ENCODE results near the gene SIN3A. TPM values are rescaled to one million over a fixed set of nuclear protein-coding genes. Genes with fewer than 3 reads are reported as not detected.

Gene SIN3A
- total and polyA plus RNA-seq, 9 of the 15 experiments (the other 6 are each of a cell fraction or from before 2014, with no cell fraction given), result 11.1 to 70.3 (median 25.3) TPM

DNA sequence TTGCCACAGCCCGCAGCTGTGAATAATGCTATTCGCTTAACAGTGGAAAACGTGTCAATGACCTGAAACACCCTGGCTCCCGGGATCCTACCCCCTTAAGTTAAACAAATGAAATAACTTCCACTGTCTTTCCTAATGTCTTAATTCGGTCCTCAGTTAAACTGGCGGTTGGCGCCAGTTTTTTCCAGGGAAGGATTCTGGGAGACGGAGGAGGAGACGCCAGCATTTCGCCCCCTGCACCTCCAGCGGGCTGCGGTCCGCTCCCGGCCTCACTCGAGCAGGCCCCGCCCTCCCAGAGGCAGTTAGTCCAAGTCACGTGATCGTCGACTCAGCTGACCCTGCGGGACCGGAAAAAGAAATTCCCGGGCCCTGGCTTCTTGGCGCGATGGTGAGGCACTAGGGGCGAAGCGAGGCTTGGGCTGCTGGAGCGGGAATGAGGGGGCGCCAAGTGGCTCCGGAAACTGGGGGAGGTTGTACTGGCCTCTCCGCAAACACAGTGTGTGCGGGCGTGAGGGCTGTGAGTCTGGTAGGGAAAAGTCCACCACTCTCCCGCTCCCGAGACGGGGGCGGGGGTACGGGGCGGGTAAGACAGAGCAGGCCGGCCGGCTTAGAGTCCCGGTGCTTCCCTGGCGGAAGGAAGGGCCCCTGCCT is 115.7 kb downstream of the SIN3A start, which contains the start of gene COMMD4 (continued):
- TF ChIP-seq SFPQ (IDR thresholded peaks at IDR 0.05; ENCODE audit: low read depth, low read length) (no peak), ZBTB5 (IDR thresholded peaks at IDR 0.05) (no peak), MTA1 (IDR thresholded peaks at IDR 0.05; ENCODE audit: borderline replicate concordance) (no peak), FOXA3 (CRISPR knock-in tag; conservative IDR thresholded peaks at IDR 0.05 in 1 of 2, IDR thresholded peaks at IDR 0.05 in 1 of 2) (no peak), NCOA6 (IDR thresholded peaks at IDR 0.05) (no peak), CHAMP1 (IDR thresholded peaks at IDR 0.05) (no peak), ZNF699 (CRISPR knock-in tag; IDR thresholded peaks at IDR 0.05; ENCODE audit: insufficient replicate concordance) (no peak), HDAC1 (IDR thresholded peaks at IDR 0.05) (peak; percentile 53 to 98; a peak in 2 of 4 replicates), ARNT (IDR thresholded peaks at IDR 0.05) (peak in 1 of 2 experiments; percentile 73; a peak in 2 of 4 replicates), ARID1B (IDR thresholded peaks at IDR 0.05) (0 out of 2 replicates have a peak, but pooled peaks have one; percentile 21), NELFE (IDR thresholded peaks at IDR 0.05; ENCODE audit: insufficient read depth, insufficient read length) (no peak), PRMT5 (CRISPR knock-in tag; IDR thresholded peaks at IDR 0.05) (no peak), ZBTB8A (IDR thresholded peaks at IDR 0.05; ENCODE audit: partially characterized antibody) (no peak), POU5F1 (IDR thresholded peaks at IDR 0.05; ENCODE audit: borderline replicate concordance, low read depth, low read length, partially characterized antibody) (no peak), ZNF717 (CRISPR knock-in tag; IDR thresholded peaks at IDR 0.05) (no peak), ESRRB (CRISPR knock-in tag; IDR thresholded peaks at IDR 0.05; ENCODE audit: borderline replicate concordance) (no peak; the same call in 1 of the 2 replicates), HNRNPK (IDR thresholded peaks at IDR 0.05; ENCODE audit: low read depth, low read length, poor library complexity, severe bottlenecking) (no peak)
- TF ChIP-seq, protein P1, sequence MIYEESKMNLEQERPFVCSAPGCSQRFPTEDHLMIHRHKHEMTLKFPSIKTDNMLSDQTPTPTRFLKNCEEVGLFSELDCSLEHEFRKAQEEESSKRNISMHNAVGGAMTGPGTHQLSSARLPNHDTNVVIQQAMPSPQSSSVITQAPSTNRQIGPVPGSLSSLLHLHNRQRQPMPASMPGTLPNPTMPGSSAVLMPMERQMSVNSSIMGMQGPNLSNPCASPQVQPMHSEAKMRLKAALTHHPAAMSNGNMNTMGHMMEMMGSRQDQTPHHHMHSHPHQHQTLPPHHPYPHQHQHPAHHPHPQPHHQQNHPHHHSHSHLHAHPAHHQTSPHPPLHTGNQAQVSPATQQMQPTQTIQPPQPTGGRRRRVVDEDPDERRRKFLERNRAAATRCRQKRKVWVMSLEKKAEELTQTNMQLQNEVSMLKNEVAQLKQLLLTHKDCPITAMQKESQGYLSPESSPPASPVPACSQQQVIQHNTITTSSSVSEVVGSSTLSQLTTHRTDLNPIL (CRISPR knock-in tag; IDR thresholded peaks at IDR 0.05), result no peak

All from K562 (cell line).